ENCODE results near the gene ITFG2. TPM values are rescaled to one million over a fixed set of nuclear protein-coding genes. Genes with fewer than 3 reads are reported as not detected.
"Not testable (repeated sequence)": the region's sequence is repeated elsewhere in the genome, so short reads cannot be mapped to it uniquely, and the experiment has no call there.

The ITFG2 gene
- total RNA-seq, 1 donor from 2014 or later, result 42.3 TPM

- DNase-seq (no peak), ATAC-seq (no peak)
- no peaks in the 10 kb centered on the region for H3K27me3 ChIP-seq
- no peaks in the 10 kb centered on the region for H3K9me3 ChIP-seq
- intact Hi-C loops (cut with DNase I), result no loop called here
- TF ChIP-seq, protein P1, sequence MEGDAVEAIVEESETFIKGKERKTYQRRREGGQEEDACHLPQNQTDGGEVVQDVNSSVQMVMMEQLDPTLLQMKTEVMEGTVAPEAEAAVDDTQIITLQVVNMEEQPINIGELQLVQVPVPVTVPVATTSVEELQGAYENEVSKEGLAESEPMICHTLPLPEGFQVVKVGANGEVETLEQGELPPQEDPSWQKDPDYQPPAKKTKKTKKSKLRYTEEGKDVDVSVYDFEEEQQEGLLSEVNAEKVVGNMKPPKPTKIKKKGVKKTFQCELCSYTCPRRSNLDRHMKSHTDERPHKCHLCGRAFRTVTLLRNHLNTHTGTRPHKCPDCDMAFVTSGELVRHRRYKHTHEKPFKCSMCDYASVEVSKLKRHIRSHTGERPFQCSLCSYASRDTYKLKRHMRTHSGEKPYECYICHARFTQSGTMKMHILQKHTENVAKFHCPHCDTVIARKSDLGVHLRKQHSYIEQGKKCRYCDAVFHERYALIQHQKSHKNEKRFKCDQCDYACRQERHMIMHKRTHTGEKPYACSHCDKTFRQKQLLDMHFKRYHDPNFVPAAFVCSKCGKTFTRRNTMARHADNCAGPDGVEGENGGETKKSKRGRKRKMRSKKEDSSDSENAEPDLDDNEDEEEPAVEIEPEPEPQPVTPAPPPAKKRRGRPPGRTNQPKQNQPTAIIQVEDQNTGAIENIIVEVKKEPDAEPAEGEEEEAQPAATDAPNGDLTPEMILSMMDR (IDR thresholded peaks at IDR 0.05), result no peak
- H3K27ac ChIP-seq, result no peak overlapping the region
- no peaks in the 10 kb centered on the region for H3K4me1 ChIP-seq
- no peak overlapping the region for H3K4me3 ChIP-seq
- H3K36me3 ChIP-seq, result no peaks in the 10 kb centered on the region
Measured at GRCh38 chr12:2769866-2770533, 42.5 kb upstream of the ITFG2 start.

GRCh38 chr12:2770544-2770943, 41.9 kb upstream of the ITFG2 start:
- intact Hi-C loops (cut with DNase I); ATAC-seq; H3K36me3 ChIP-seq; H3K4me1 ChIP-seq; DNase-seq; H3K27ac ChIP-seq; H3K9me3 ChIP-seq; H3K4me3 ChIP-seq; H3K27me3 ChIP-seq: not testable (repeated sequence)

DNA sequence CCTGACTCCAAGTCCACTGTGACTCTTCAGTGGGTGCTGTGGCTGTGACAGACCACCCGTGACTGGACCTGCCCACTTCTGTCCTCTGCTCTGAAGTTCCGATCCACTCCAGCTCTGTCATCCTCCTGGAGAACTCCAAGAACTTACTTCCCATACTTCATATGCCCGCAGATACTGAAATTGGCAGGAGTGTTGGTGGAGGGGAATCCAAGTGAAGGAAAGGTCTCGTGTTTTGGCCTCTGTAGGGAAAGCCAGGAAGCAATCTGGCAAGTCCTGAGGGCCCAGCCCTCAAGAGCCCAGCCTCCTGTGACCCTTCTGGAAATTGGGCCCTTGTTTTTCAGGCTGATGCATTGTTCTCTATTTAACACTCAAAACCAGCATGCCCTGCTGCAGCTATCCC, 40.1 kb upstream of the ITFG2 start:
- Histone ChIP-seq H3K4me1 (no peaks in the 10 kb centered on the region), H3K4me3 (no peak overlapping the region), H3K27ac (no peak overlapping the region), H3K27me3 (no peaks in the 10 kb centered on the region), H3K9me3 (no peaks in the 10 kb centered on the region), H3K36me3 (no peaks in the 10 kb centered on the region)
- ATAC-seq (no peak), DNase-seq (no peak)
- intact Hi-C loops (cut with DNase I), result no loop called here
- TF ChIP-seq, protein P1 (IDR thresholded peaks at IDR 0.05), result no peak

GRCh38 chr12:2773199-2773875, 39.1 kb upstream of the ITFG2 start:
- intact Hi-C loops (cut with DNase I), result no loop called here
- ATAC-seq, result no peak
- H3K4me1 ChIP-seq, result no peaks in the 10 kb centered on the region
- no peaks in the 10 kb centered on the region for H3K36me3 ChIP-seq
- TF ChIP-seq, protein P1 (IDR thresholded peaks at IDR 0.05), result no peak
- no peaks in the 10 kb centered on the region for H3K27me3 ChIP-seq
- H3K9me3 ChIP-seq, result no peaks in the 10 kb centered on the region
- no peak overlapping the region for H3K4me3 ChIP-seq
- no peak overlapping the region for H3K27ac ChIP-seq
- DNase-seq, result no peak

DNA sequence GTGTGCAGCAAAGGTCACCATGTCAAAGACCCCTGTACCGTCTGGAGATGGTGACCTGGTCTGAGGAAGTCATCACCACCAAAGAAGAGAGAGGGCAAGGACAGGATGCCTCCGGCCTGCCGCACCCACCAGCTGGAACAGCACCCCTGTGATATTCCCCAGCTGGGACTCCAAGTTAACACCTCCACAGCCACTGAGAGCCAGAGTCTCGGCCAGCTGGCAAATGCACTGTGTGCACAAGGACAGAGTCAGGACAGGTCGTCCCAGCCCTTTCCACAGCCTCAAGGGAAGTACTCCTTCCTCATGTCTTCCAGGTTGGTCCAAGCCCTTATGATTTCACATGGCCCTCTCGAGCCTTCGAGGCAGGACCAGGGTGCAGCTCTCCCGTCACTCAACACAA, 37.0 kb upstream of the ITFG2 start:
- Histone ChIP-seq H3K4me1 (no peaks in the 10 kb centered on the region), H3K27me3 (peaks cover under 1% of the 10 kb centered on the region), H3K27ac (no peak overlapping the region), H3K4me3 (no peak overlapping the region), H3K36me3 (no peaks in the 10 kb centered on the region), H3K9me3 (no peaks in the 10 kb centered on the region)
- TF ChIP-seq, protein P1 (IDR thresholded peaks at IDR 0.05), result no peak
- ATAC-seq, result no peak
- intact Hi-C loops (cut with DNase I), result no loop called here
- no peak for DNase-seq

GRCh38 chr12:2776129-2776806, 36.2 kb upstream of the ITFG2 start:
- Histone ChIP-seq H3K36me3 (no peaks in the 10 kb centered on the region), H3K27ac (no peak overlapping the region), H3K4me1 (no peaks in the 10 kb centered on the region), H3K27me3 (peaks cover 3% of the 10 kb centered on the region), H3K9me3 (no peaks in the 10 kb centered on the region), H3K4me3 (no peak overlapping the region)
- intact Hi-C loops (cut with DNase I), result no loop called here
- DNase-seq (no peak), ATAC-seq (no peak)
- TF ChIP-seq, protein P1 (IDR thresholded peaks at IDR 0.05), result no peak

All from upper lobe of right lung (tissue), 1 donor.